Stomach (tissue), 9 donors: Measurements from ENCODE around the gene FRMPD4. TPM values are rescaled to one million over a fixed set of nuclear protein-coding genes. Genes with fewer than 3 reads are reported as not detected.
A peak's percentile ranks its signal among the peaks of the same experiment; 100 is the strongest.

Experiments
- DNase-seq, 2 donors: peaks; one replicate each; pipeline versions ENCODE4 v3.0.0 to v3.0.0-alpha.2; 2013 to 2019
- H3K27ac ChIP-seq, 5 donors: fragments of 200-600 bp in 4 of 5; sonication (generic) in 4 of 5; one replicate each; pipeline ENCODE4 v1.5.1; 2013 to 2019; ENCODE audit warnings: mild to moderate bottlenecking in 1 of 5, moderate library complexity in 1 of 5
- H3K27me3 ChIP-seq, 3 donors: fragments of 200-600 bp; sonication (generic); one replicate each; pipeline ENCODE4 v1.5.1; 2017 to 2019; ENCODE audit warnings: mixed run types in 1 of 3
- H3K36me3 ChIP-seq, 4 donors: fragments of 200-600 bp; sonication (generic); 1 replicate in 3 of 4; 2 replicates in 1 of 4; pipeline ENCODE4 v1.5.1; 2016 to 2019
- H3K4me1 ChIP-seq, 4 donors: fragments of 200-600 bp; sonication (generic); one replicate each; pipeline ENCODE4 v1.5.1; 2016 to 2019
- H3K4me3 ChIP-seq, 4 donors: fragments of 200-600 bp; sonication (generic) in 3 of 4; one replicate each; pipeline ENCODE4 v1.5.1; 2016 to 2019; ENCODE audit warnings: mild to moderate bottlenecking in 1 of 4
- H3K9me3 ChIP-seq, 4 donors: fragments of 200-600 bp; sonication (generic); one replicate each; pipeline ENCODE4 v1.5.1; 2016 to 2019
- CTCF ChIP-seq, 7 experiments: fragments of 450-650 bp in 4 of 7; fragments of 200-600 bp in 3 of 7; sonication (generic) in 3 of 7; IDR thresholded peaks; one replicate each; pipeline ENCODE4 v1.5.1; 2016 to 2019; ENCODE audit warnings: antibody characterized with exemption in 7 of 7, control low read depth in 2 of 7, mild to moderate bottlenecking in 1 of 7
- EP300 ChIP-seq: sonication (generic); formaldehyde crosslinking; IDR thresholded peaks from one replicate; pipeline ENCODE4 v1.6.1; 2017; ENCODE audit warnings: antibody characterized with exemption
- POLR2A ChIP-seq, 4 donors: fragments of 450-650 bp; IDR thresholded peaks; one replicate each; pipeline ENCODE4 v1.6.1; 2016; ENCODE audit warnings: antibody characterized with exemption in 4 of 4, control low read depth in 2 of 4, mild to moderate bottlenecking in 1 of 4, moderate library complexity in 1 of 4
- POLR2AphosphoS5 ChIP-seq, 3 donors: sonication (generic); formaldehyde crosslinking; IDR thresholded peaks; one replicate each; pipeline ENCODE4 v1.6.1; 2016; ENCODE audit warnings: antibody characterized with exemption in 3 of 3
- WGBS, 5 donors: extraction: QIAGEN DNeasy Blood & Tissue Kit in 3 of 5; methylation state at CpG; one replicate each; pipeline versions ENCODE4 v1.1.5 to v1.1.7; 2013 to 2018; 5-methylcytosine and 5-hydroxymethylcytosine counted together
- intact Hi-C: fragments of 100-400 bp; cut with DNase I; formaldehyde crosslinking; loops from one replicate; pipeline ENCODE4 v1.15.1; 2023; ENCODE audit warnings: low total_unique reads
- polyA plus RNA-seq, 3 donors: library from polyadenylated mRNA; stranded (reverse); fragments of 200-250 nt; gene quantifications; one replicate each; pipeline ENCODE4 v1.2.3, GENCODE V29; 2013
- total RNA-seq, 5 donors: library from RNA; depleted of rRNA; stranded (reverse); fragments of >200 nt; gene quantifications; one replicate each; pipeline versions ENCODE4 v1.1.0 to v1.2.3, GENCODE V29; 2014 to 2016
- donor health status: healthy with polysubstance abuse.
- donor health status: Bipolar disorder and iron deficiency.
- donor health status: healthy.

The FRMPD4 gene
- total and polyA plus RNA-seq, 8 donors = 0.03 to 2.6 (median 0.55) TPM; not detected in 5

- H3K36me3 ChIP-seq = no peaks in the 10 kb centered on the region
- TF ChIP-seq CTCF (IDR thresholded peaks at IDR 0.05) = no peak
- DNase-seq = no peak
- no peaks in the 10 kb centered on the region for H3K4me1 ChIP-seq
- H3K27ac ChIP-seq = no peak overlapping the region
- intact Hi-C loops = no loop called here
- peaks cover 0 to 9% (median 0%) of the 10 kb centered on the region in 3 donors for H3K27me3 ChIP-seq
- H3K9me3 ChIP-seq = no peaks in the 10 kb centered on the region
- no peak overlapping the region for H3K4me3 ChIP-seq
- WGBS, 5 donors = 66 to 80% (median 75%) methylated on average over 7 of the region's 7 CpGs
Observed at GRCh38 chrX:12443534-12444098, 305.3 kb downstream of the FRMPD4 start.

- Histone ChIP-seq H3K27ac (no peak overlapping the region), H3K4me3 (no peak overlapping the region), H3K27me3 (peaks cover 0 to 4% (median 0%) of the 10 kb centered on the region in 3 donors), H3K4me1 (no peaks in the 10 kb centered on the region), H3K9me3 (no peaks in the 10 kb centered on the region), H3K36me3 (no peaks in the 10 kb centered on the region)
- WGBS, 5 donors = 74 to 96% (median 85%) methylated on average over 7 of the region's 7 CpGs
- intact Hi-C loops = no loop called here
- TF ChIP-seq POLR2A (IDR thresholded peaks at IDR 0.05) = no peak
- TF ChIP-seq CTCF (IDR thresholded peaks at IDR 0.05) = no peak
- TF ChIP-seq EP300 = no peak
- no peak for TF ChIP-seq POLR2AphosphoS5 (IDR thresholded peaks at IDR 0.05)
- DNase-seq = no peak
Observed at GRCh38 chrX:12446342-12447075, 308.2 kb downstream of the FRMPD4 start.

- intact Hi-C loops = no loop called here
- peak in 1 of 2 donors; percentile 23 for DNase-seq
Observed at GRCh38 chrX:12447448-12448064, 309.3 kb downstream of the FRMPD4 start.

More at GRCh38 chrX:12447448-12448064, 309.3 kb downstream of the FRMPD4 start:
- Histone ChIP-seq H3K27me3 (peaks cover 0 to 4% (median 0%) of the 10 kb centered on the region in 3 donors), H3K36me3 (no peaks in the 10 kb centered on the region), H3K4me1 (no peaks in the 10 kb centered on the region), H3K4me3 (no peak overlapping the region), H3K9me3 (no peaks in the 10 kb centered on the region), H3K27ac (no peak overlapping the region)
- TF ChIP-seq EP300 (no peak), CTCF (IDR thresholded peaks at IDR 0.05) (no peak), POLR2AphosphoS5 (IDR thresholded peaks at IDR 0.05) (no peak), POLR2A (IDR thresholded peaks at IDR 0.05) (no peak)
- WGBS, 5 donors = 47 to 64% (median 48%) methylated on average over 5 of the region's 5 CpGs
